CD4-positive, alpha-beta T cell treated with Interleukin-17A for 1 hour (primary cell): ENCODE results near the gene PTK7.
A peak's percentile ranks its signal among the peaks of the same experiment; 100 is the strongest.
"Not testable (repeated sequence)": the region's sequence is repeated elsewhere in the genome, so short reads cannot be mapped to it uniquely, and the experiment has no call there.

Experiments
- DNase-seq: peaks from one replicate; pipeline ENCODE4 v3.0.0-alpha.2; 2020

The PTK7 gene

DNA sequence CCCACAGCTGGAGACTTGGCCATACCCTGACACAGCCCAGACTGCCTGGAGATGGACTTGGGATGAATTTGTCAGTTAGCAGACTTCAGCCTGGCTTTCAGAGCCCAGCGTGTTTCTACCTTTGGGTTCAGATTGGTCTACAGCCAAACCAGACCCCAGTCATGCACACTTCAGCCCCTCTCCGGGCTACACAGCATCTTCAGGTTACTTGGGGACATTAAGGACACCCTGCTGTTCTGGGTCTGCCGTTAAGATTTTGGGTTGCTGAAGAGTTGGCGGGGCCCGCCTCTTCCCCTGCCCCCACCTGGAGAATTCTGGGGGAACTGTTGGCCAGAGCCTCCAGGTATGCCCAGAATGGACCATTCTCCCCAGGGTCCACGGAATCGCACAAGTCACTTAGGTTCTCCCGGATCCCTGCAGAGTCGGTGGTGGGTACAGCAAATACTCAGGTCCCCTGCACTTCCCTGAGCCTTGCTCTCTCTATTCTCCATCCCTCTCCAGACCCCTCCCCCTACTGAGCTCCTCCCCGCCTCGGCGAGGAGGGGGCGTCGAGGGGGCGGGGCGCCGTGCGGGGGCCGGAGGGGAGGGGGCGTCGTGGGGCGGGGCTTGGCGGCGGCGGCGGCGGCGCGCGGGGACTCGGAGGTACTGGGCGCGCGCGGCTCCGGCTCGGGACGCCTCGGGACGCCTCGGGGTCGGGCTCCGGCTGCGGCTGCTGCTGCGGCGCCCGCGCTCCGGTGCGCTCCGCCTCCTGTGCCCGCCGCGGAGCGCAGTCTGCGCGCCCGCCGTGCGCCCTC lies at the start of gene PTK7:
Gene PTK7 (plus strand): TSS at position 645 of the 794 bp plus-strand sequence. CDS start 175 bp downstream, outside the sequence.
- DNase-seq, result peak; percentile 18

- no peak for DNase-seq
Observed at GRCh38 chr6:43026365-43026764, 49.7 kb upstream of the PTK7 start.

DNA sequence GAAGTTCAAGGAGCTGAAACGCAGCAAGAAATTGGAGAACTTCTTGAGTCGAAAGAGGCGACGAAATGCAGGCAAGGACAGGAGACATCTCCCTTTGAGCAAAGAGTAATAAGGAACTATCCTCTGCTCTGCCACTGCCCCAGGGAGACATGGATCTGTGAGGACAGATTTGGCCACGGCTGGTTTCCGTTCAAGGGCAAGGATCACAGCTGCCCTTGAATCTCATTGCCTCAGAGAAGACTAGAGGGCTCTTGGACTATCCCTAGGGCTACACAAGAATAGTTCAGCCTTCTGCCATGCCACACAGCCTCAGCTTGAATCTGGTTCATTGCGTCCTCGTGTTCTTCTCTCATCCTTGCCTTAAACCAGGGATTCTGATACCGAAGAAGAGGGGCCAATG lies 47.0 kb upstream of the PTK7 start:
- DNase-seq, result no peak

GRCh38 chr6:43032326-43032725 lies 43.8 kb upstream of the PTK7 start:
- DNase-seq, result no peak

GRCh38 chr6:43033496-43034189 lies 42.5 kb upstream of the PTK7 start:
- no peak for DNase-seq

DNA sequence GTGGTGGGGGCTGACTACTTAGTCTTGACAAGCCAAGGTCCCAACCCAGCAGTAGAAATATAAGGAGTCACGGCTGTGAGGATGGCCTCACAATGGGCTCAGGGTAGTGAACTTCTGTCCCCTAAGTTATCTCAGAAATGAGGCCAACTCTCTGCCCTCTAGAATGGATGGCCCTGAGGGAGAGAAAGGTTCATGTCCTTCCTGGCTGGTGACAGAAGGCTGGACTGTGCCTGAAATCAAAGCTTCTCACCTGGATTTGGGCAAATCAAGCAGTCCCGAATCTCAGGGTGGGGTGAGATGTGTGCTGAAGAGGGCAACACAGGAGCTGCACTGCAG lies 42.0 kb upstream of the PTK7 start:
- no peak for DNase-seq

GRCh38 chr6:43035495-43036194 lies 40.5 kb upstream of the PTK7 start:
- DNase-seq, result no peak

DNA sequence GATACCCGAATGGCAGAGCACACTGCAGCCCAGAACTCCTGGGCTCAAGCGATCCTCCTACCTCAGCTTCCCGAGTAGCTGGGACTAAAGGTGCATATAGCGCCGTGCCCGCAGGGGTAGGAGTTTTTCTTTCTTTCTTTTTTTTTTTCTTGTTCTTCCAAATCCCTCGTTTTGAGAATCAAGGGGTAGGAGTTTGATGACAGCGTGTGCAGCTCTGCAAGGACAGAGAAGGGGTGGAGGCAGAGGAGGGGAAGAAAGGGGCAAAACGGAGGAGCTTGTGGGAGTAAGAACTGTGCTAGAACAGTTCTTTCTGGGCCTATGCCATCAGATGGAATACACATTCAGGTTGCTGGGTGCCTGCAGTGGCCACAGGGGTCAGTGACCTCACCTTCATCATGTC lies 39.4 kb upstream of the PTK7 start:
- DNase-seq, result no peak

- DNase-seq, result no peak
Observed at GRCh38 chr6:43037197-43037596, 38.9 kb upstream of the PTK7 start.

DNA sequence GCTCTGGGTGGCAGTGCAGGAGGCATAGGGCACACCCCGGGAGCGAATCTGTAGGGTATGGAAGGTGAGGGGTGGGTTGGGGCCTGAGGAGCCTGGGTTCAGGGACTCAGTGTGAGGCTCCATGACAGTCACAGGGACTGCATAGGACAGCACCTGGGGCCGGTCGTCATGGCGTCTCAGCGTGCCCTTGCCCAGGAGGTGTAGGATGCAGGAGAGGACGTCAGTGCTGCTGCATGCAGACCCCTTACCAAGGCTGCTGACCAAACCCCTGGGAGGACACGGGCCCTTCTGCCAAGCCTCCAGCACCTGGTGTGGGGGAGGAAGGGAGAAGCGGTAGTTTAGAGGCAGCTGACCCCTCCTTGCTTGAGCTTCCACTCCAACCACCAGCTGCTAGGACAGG lies 38.4 kb upstream of the PTK7 start:
- no peak for DNase-seq

GRCh38 chr6:43038727-43039126 lies 37.4 kb upstream of the PTK7 start:
- no peak for DNase-seq

- DNase-seq, result no peak
Observed at GRCh38 chr6:43040542-43041257, 35.4 kb upstream of the PTK7 start.

- DNase-seq, result not testable (repeated sequence)
Observed at GRCh38 chr6:43041475-43041874, 34.6 kb upstream of the PTK7 start.

- no peak for DNase-seq
Observed at GRCh38 chr6:43043310-43043709, 32.8 kb upstream of the PTK7 start.

- DNase-seq, result no peak
Observed at GRCh38 chr6:43045371-43045930, 30.7 kb upstream of the PTK7 start.

GRCh38 chr6:43047998-43048397 lies 28.1 kb upstream of the PTK7 start:
- DNase-seq, result no peak

DNA sequence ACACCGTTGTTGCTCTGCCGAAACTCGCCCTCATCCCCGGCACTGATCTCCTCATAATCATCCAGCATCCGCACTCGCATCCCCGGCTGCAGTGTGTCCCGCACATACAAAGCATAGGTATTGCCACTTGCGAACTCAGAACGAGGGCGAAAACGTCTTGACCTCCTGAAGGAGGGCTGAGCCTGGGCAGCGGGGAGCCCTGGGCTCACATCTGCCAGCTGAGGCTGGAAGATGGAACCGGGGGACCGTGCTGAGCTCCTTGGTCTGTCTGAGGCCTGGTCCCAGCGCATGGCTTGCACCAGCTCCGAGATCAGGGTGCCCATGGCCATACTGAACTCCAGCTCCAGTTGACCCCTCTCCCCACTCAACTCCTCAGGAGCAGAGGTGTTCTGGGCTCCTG lies 25.1 kb upstream of the PTK7 start:
- DNase-seq, result no peak

- DNase-seq, result no peak
Observed at GRCh38 chr6:43052225-43052841, 23.8 kb upstream of the PTK7 start.

- no peak for DNase-seq
Observed at GRCh38 chr6:43052842-43053544, 23.1 kb upstream of the PTK7 start.

- DNase-seq, result peak; percentile 91
Observed at GRCh38 chr6:43053545-43054205, 22.4 kb upstream of the PTK7 start, which contains the start of gene CUL7. TSS of gene CUL7 (minus strand) at chr6:43053851. CDS start at chr6:43052788, 1,063 bp downstream.
